HEK293T (cell line): ENCODE measurements around the gene RPS6KA5.

Experiments
- ELF4 ChIP-seq: fragments of 450-650 bp; IDR thresholded peaks from 2 replicates; pipeline ENCODE4 v1.6.1; 2017; ENCODE audit warnings: antibody characterized with exemption
- SP1 ChIP-seq: fragments of 450-650 bp; IDR thresholded peaks from 2 replicates; pipeline ENCODE4 v1.6.1; 2017

- no peak for TF ChIP-seq SP1
- no peak for TF ChIP-seq ELF4
Observed at GRCh38 chr14:90844321-90844720, 216.1 kb downstream of the RPS6KA5 start.
